H1 (cell line): ENCODE data around the gene CNOT2. TPM values are rescaled to one million over a fixed set of nuclear protein-coding genes. Genes with fewer than 3 reads are reported as not detected.

Experiments used
- CTCF ChIA-PET: fragments of 300-600 bp; sonication (Branson Sonifier 250); formaldehyde crosslinking; loops from one replicate; lab custom pipeline; 2021; ENCODE audit not compliant: partially characterized antibody; lab: Charles Lee
- POLR2A ChIA-PET: fragments of 300-600 bp; sonication (Branson Sonifier 250); formaldehyde crosslinking; loops from one replicate; lab custom pipeline; 2021; ENCODE audit warnings: inconsistent platforms; ENCODE audit not compliant: partially characterized antibody; lab: Charles Lee
- DNase-seq, 2 experiments: peaks; one replicate each; pipeline versions ENCODE4 v3.0.0 to v3.0.0-alpha.2; 2010 to 2022; ENCODE audit warnings: low spot score in 2 of 2, low read depth in 1 of 2, mixed read lengths in 1 of 2
- FAIRE-seq: peaks from 2 replicates; lab custom pipeline; 2011; peaks lifted over from hg19 to GRCh38; lab: Jason Lieb, UNC
- H2AFZ ChIP-seq: 2 replicates; pipeline ENCODE4 v1.8.1; 2012; ENCODE audit warnings: low read length, inconsistent platforms
- H2AK5ac ChIP-seq: 2 replicates; pipeline ENCODE4 v1.6.1; 2013; ENCODE audit warnings: low read depth, low read length
- H2BK120ac ChIP-seq: replicated peaks from 2 replicates; pipeline ENCODE3; 2013; ENCODE audit warnings: low read depth, low read length, inconsistent platforms
- H2BK12ac ChIP-seq: 2 replicates; pipeline ENCODE4 v1.6.1; 2013; ENCODE audit warnings: low read depth, low read length
- H2BK15ac ChIP-seq: 2 replicates; pipeline ENCODE4 v1.6.1; 2013; ENCODE audit warnings: low read length
- H2BK20ac ChIP-seq: 2 replicates; pipeline ENCODE4 v1.6.1; 2013; ENCODE audit warnings: low read length
- H2BK5ac ChIP-seq: 2 replicates; pipeline ENCODE4 v1.6.1; 2013; ENCODE audit warnings: low read depth, low read length
- H3K14ac ChIP-seq: 2 replicates; pipeline ENCODE4 v1.6.1; 2013; ENCODE audit warnings: inconsistent platforms; ENCODE audit not compliant: insufficient read length
- H3K18ac ChIP-seq: 2 replicates; pipeline ENCODE4 v1.6.1; 2013; ENCODE audit warnings: low read length; ENCODE audit errors: extremely low read depth
- H3K23ac ChIP-seq: 2 replicates; pipeline ENCODE4 v1.6.1; 2013; ENCODE audit warnings: inconsistent platforms; ENCODE audit not compliant: insufficient read length
- H3K23me2 ChIP-seq: 2 replicates; pipeline ENCODE4 v1.6.1; 2013; ENCODE audit warnings: low read depth, low read length
- H3K27ac ChIP-seq: 2 replicates; pipeline ENCODE4 v1.6.1; 2011; ENCODE audit warnings: low read depth, low read length, inconsistent platforms
- H3K27me3 ChIP-seq, 4 experiments: replicated peaks in 1 of 4; 1 replicate in 1 of 4; 2 replicates in 3 of 4; pipeline versions ENCODE4 v1.6.1 to v1.8.1; 2011 to 2013; ENCODE audit warnings: low read length in 3 of 4, mild to moderate bottlenecking in 3 of 4, inconsistent platforms in 2 of 4, mixed read lengths in 2 of 4, moderate library complexity in 1 of 4; ENCODE audit not compliant: control insufficient read depth in 3 of 4, insufficient read depth in 3 of 4; ENCODE audit errors: extremely low read depth in 1 of 4
- H3K36me3 ChIP-seq, 4 experiments: 2 replicates each; pipeline versions ENCODE4 v1.6.1 to v1.8.1; 2011 to 2013; ENCODE audit warnings: mild to moderate bottlenecking in 4 of 4, low read length in 3 of 4, moderate library complexity in 2 of 4, control low read depth in 1 of 4, inconsistent platforms in 1 of 4; ENCODE audit not compliant: insufficient read depth in 4 of 4, control insufficient read depth in 2 of 4
- H3K4ac ChIP-seq: replicated peaks from 2 replicates; pipeline ENCODE3; 2013; ENCODE audit warnings: low read length, low read depth, mixed read lengths, inconsistent platforms; ENCODE audit not compliant: insufficient read length
- H3K4me1 ChIP-seq, 4 experiments: replicated peaks in 1 of 4; 1 replicate in 1 of 4; 2 replicates in 3 of 4; pipeline versions ENCODE4 v1.6.1 to v1.8.1; 2011 to 2013; ENCODE audit warnings: low read length in 3 of 4, inconsistent platforms in 2 of 4, mixed read lengths in 1 of 4; ENCODE audit not compliant: insufficient read depth in 4 of 4, control insufficient read depth in 3 of 4
- H3K4me2 ChIP-seq, 2 experiments: 2 replicates each; pipeline versions ENCODE4 v1.6.1 to v1.8.1; 2011 to 2013; ENCODE audit warnings: low read depth in 2 of 2, low read length in 2 of 2, control low read depth in 1 of 2, inconsistent platforms in 1 of 2, mild to moderate bottlenecking in 1 of 2; ENCODE audit not compliant: insufficient read depth in 1 of 2
- H3K4me3 ChIP-seq, 4 experiments: fragments of 200-600, 300-600 bp in 1 of 4; sonication (generic), shearing (Covaris generic), sonication (Bioruptor Twin) in 1 of 4; 2 replicates each; pipeline versions ENCODE4 v1.5.1 to v1.8.1; 2011 to 2016; ENCODE audit warnings: low read length in 4 of 4, low read depth in 3 of 4, control low read depth in 2 of 4, inconsistent platforms in 2 of 4, mild to moderate bottlenecking in 2 of 4, mixed read lengths in 1 of 4, moderate library complexity in 1 of 4; ENCODE audit not compliant: insufficient read depth in 2 of 4; ENCODE audit errors: extremely low read depth in 1 of 4
- H3K56ac ChIP-seq: replicated peaks from 2 replicates; pipeline ENCODE3; 2013; ENCODE audit warnings: low read depth, mild to moderate bottlenecking, mixed read lengths, low read length, inconsistent platforms; ENCODE audit not compliant: insufficient read length
- H3K79me1 ChIP-seq: 2 replicates; pipeline ENCODE4 v1.6.1; 2013; ENCODE audit warnings: low read depth, low read length, control low read depth
- H3K79me2 ChIP-seq, 2 experiments: 2 replicates each; pipeline versions ENCODE4 v1.6.1 to v1.8.1; 2012 to 2013; ENCODE audit warnings: low read length in 2 of 2, mild to moderate bottlenecking in 2 of 2, inconsistent platforms in 1 of 2; ENCODE audit not compliant: insufficient read depth in 2 of 2, control insufficient read depth in 1 of 2
- H3K9ac ChIP-seq, 4 experiments: replicated peaks in 1 of 4; 1 replicate in 1 of 4; 2 replicates in 3 of 4; pipeline versions ENCODE4 v1.6.1 to v1.8.1; 2011 to 2013; ENCODE audit warnings: low read depth in 3 of 4, low read length in 3 of 4, control low read depth in 2 of 4, mild to moderate bottlenecking in 2 of 4, moderate library complexity in 2 of 4, inconsistent platforms in 1 of 4; ENCODE audit errors: extremely low read depth in 1 of 4
- H3K9me3 ChIP-seq, 2 experiments: 2 replicates each; pipeline versions ENCODE4 v1.6.1 to v1.8.1; 2012 to 2013; ENCODE audit warnings: mild to moderate bottlenecking in 2 of 2, moderate library complexity in 2 of 2, control low read depth in 1 of 2, inconsistent platforms in 1 of 2, low read depth in 1 of 2, low read length in 1 of 2, mixed read lengths in 1 of 2; ENCODE audit not compliant: insufficient read depth in 2 of 2
- H4K20me1 ChIP-seq, 2 experiments: replicated peaks in 1 of 2; 2 replicates each; pipeline versions ENCODE3 to v1.8.1; 2011 to 2013; ENCODE audit warnings: inconsistent platforms in 2 of 2, low read length in 2 of 2, mild to moderate bottlenecking in 1 of 2; ENCODE audit not compliant: insufficient read depth in 2 of 2, control insufficient read depth in 1 of 2
- H4K5ac ChIP-seq: 2 replicates; pipeline ENCODE4 v1.6.1; 2013; ENCODE audit warnings: low read length, low read depth, mixed read lengths, inconsistent platforms; ENCODE audit not compliant: insufficient read length
- H4K8ac ChIP-seq: 2 replicates; pipeline ENCODE4 v1.8.0; 2013; ENCODE audit warnings: mild to moderate bottlenecking, moderate library complexity, low read length, inconsistent platforms; ENCODE audit not compliant: insufficient read depth; ENCODE audit errors: extremely low read depth
- H4K91ac ChIP-seq: replicated peaks from 2 replicates; pipeline ENCODE3; 2013; ENCODE audit warnings: low read length, mixed read lengths, inconsistent platforms; ENCODE audit not compliant: insufficient read length
- BACH1 ChIP-seq: IDR thresholded peaks from 2 replicates; pipeline ENCODE4 v1.6.1; 2012; ENCODE audit warnings: low read length, improper control_type of control experiment
- CREB1 ChIP-seq: IDR thresholded peaks from 2 replicates; pipeline ENCODE4 v1.6.1; 2012; ENCODE audit warnings: inconsistent platforms
- CTBP2 ChIP-seq: IDR thresholded peaks from 2 replicates; pipeline ENCODE4 v1.7.0; 2011; ENCODE audit warnings: borderline replicate concordance, mild to moderate bottlenecking, moderate library complexity, mixed read lengths, low read length; ENCODE audit not compliant: insufficient read depth, insufficient read length
- KDM4A ChIP-seq: IDR thresholded peaks from one replicate; pipeline ENCODE4 v1.7.1; 2012; ENCODE audit warnings: low read depth, mild to moderate bottlenecking, moderate library complexity, low read length, inconsistent platforms; ENCODE audit not compliant: severe bottlenecking
- NRF1 ChIP-seq: IDR thresholded peaks from 2 replicates; pipeline ENCODE4 v1.6.1; 2011; ENCODE audit warnings: mild to moderate bottlenecking, low read depth, low read length, improper control_type of control experiment
- PHF8 ChIP-seq: fragments of 200-600 bp; sonication (generic); conservative IDR thresholded peaks from 2 replicates; pipeline ENCODE4 v1.7.1; 2012; ENCODE audit warnings: low read depth, mild to moderate bottlenecking, inconsistent platforms, low read length, moderate library complexity
- RBBP5 ChIP-seq: IDR thresholded peaks from 2 replicates; pipeline ENCODE4 v1.7.1; 2012; ENCODE audit warnings: low read depth, mild to moderate bottlenecking, inconsistent platforms, low read length, moderate library complexity, borderline replicate concordance
- SAP30 ChIP-seq: fragments of 300-600 bp; sonication (generic); IDR thresholded peaks from 2 replicates; pipeline ENCODE4 v1.7.1; 2012; ENCODE audit warnings: low read length, moderate library complexity, mild to moderate bottlenecking, inconsistent platforms; ENCODE audit not compliant: insufficient read depth, insufficient replicate concordance
- WGBS, 2 experiments: shearing (Covaris generic) in 1 of 2; methylation state at CpG; one replicate each; pipeline versions ENCODE4 v1.1.6 to v1.1.7; 2013 to 2015; ENCODE audit warnings: low lambda C conversion rate in 2 of 2, mixed read lengths in 2 of 2, inconsistent platforms in 1 of 2, low coverage in 1 of 2, missing lambda C conversion rate in 1 of 2; ENCODE audit not compliant: insufficient replicate concordance in 2 of 2, insufficient coverage in 1 of 2, insufficient read length in 1 of 2; ENCODE audit errors: extremely low coverage in 1 of 2, missing lambda C conversion rate in 1 of 2; 5-methylcytosine and 5-hydroxymethylcytosine counted together
- polyA plus RNA-seq, 7 experiments: library from polyadenylated mRNA; depleted of rRNA in 3 of 7; stranded (reverse) in 5 of 7; unstranded in 2 of 7; fragments of >200 nt in 5 of 7; fragments of 200-250 nt in 2 of 7; gene quantifications; 1 replicate in 5 of 7; 2 replicates in 1 of 7; 4 replicates in 1 of 7; pipeline versions ENCODE4 v1.2.1 to v1.2.3, GENCODE V29; 2011 to 2013; ENCODE audit warnings: missing spikeins in 2 of 7, mixed read lengths in 2 of 7
- total RNA-seq: library from RNA; stranded (reverse); fragmentation: NEBNext Ultra II Directional; extraction: Animal tissue kit (Norgen Biotek cat#: 25700); gene quantifications from 2 replicates; pipeline ENCODE4 v1.2.1, GENCODE V29; 2021
- TF ChIP-seq, protein P1 (sequence below): IDR thresholded peaks from 2 replicates; pipeline ENCODE4 v1.6.1; 2011; ENCODE audit warnings: low read depth, mild to moderate bottlenecking, low read length; ENCODE audit not compliant: insufficient read depth
- TF ChIP-seq, protein P2 (sequence below): IDR thresholded peaks from 2 replicates; pipeline ENCODE4 v1.6.1; 2012; ENCODE audit warnings: inconsistent platforms

CNOT2 gene
- total and polyA plus RNA-seq, 2 of the 8 experiments (the other 6 are each of a cell fraction or from before 2014, with no cell fraction given): 61.2 to 64.8 TPM

DNA sequence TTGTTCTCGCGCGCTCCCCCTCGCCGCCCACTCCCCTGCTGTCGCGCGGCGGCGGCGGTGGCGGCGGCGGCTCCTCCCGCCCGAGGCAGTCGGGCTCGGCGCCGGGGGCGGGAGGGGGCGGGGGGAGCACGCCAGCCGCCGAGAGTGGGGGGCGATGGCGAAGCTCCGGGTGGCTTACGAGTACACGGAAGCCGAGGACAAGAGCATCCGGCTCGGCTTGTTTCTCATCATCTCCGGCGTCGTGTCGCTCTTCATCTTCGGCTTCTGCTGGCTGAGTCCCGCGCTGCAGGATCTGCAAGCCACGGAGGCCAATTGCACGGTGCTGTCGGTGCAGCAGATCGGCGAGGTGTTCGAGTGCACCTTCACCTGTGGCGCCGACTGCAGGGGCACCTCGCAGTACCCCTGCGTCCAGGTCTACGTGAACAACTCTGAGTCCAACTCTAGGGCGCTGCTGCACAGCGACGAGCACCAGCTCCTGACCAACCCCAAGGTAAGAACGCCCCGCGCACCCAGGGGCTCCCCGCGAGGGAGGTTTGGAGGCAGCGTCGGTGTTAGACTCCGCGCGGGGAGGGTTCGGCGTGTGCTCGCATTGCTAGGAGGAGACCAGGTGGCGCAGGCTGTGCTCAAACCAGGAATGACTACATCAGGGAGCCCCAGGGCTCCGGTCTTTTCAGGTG is 123.5 kb downstream of the CNOT2 start:
- Histone ChIP-seq H3K56ac (peak overlapping the region; percentile 17), H4K5ac (peak overlapping the region; percentile 45), H3K9me3 (no peaks in the 10 kb centered on the region), H2BK12ac (peak overlapping the region; percentile 60), H3K79me2 (peaks cover 0 to 27% of the 10 kb centered on the region in 2 experiments; a peak in 2 of 4 replicates), H2AFZ (peak overlapping the region; percentile 89), H3K36me3 (no peaks in the 10 kb centered on the region), H3K4me3 (peak overlapping the region; percentile 64 to 100 (median 92)), H3K18ac (peak overlapping the region; percentile 25; the same call in 1 of the 2 replicates), H3K4me2 (peak overlapping the region; percentile 97), H3K27me3 (peaks cover 0 to 7% (median 0%) of the 10 kb centered on the region in 4 experiments; a peak in 2 of 7 replicates), H3K9ac (peak overlapping the region; percentile 53 to 80 (median 66)), H4K91ac (peak overlapping the region; percentile 58), H3K23me2 (peaks cover 16% of the 10 kb centered on the region), H4K20me1 (no peaks in the 10 kb centered on the region), H4K8ac (peak overlapping the region; percentile 94), H2BK5ac (peak overlapping the region; percentile 14; the same call in 1 of the 2 replicates), H2BK20ac (no peak overlapping the region), H3K14ac (no peak overlapping the region), H3K27ac (no peak overlapping the region), H2AK5ac (no peak overlapping the region), H3K79me1 (0 out of 2 replicates have a peak, but pooled peaks cover 2% of the 10 kb centered on the region), H2BK15ac (0 out of 2 replicates have a peak overlapping the region, but pooled peaks have one; percentile 20), H3K23ac (no peak overlapping the region), H2BK120ac (no peak overlapping the region), H3K4ac (no peak overlapping the region), H3K4me1 (peaks cover 0 to 7% (median 2%) of the 10 kb centered on the region in 4 experiments; a peak in 4 of 7 replicates)
- FAIRE-seq (no peak), DNase-seq (peak in 1 of 2 experiments; percentile 67)
- ChIA-PET POLR2A (interaction anchor here (1.2 to 2.6 kb wide), 4 partner anchors 10 to 124 kb away, joined by 4 to 11 read pairs (median 4); no protein-coding TSS in a partner anchor), CTCF (interaction anchor here (0.6 to 1.1 kb wide), 3 partner anchors 43 to 466 kb away, joined by 3 read pairs; no protein-coding TSS in a partner anchor)
- WGBS, 2 experiments: 2% methylated on average over 36 of the region's 69 CpGs; no CpG with 5 or more reads in 1 of the 2 experiments
- peak; percentile 78 for TF ChIP-seq CTBP2
- no peak for TF ChIP-seq PHF8
- peak; percentile 96 for TF ChIP-seq KDM4A
- TF ChIP-seq SAP30: peak; percentile 65
- TF ChIP-seq, protein P1, sequence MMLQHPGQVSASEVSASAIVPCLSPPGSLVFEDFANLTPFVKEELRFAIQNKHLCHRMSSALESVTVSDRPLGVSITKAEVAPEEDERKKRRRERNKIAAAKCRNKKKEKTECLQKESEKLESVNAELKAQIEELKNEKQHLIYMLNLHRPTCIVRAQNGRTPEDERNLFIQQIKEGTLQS: no peak
- TF ChIP-seq BACH1: 0 out of 2 replicates have a peak, but pooled peaks have one; percentile 18
- 0 out of 2 replicates have a peak, but pooled peaks have one; percentile 8 for TF ChIP-seq CREB1
- TF ChIP-seq, protein P2, sequence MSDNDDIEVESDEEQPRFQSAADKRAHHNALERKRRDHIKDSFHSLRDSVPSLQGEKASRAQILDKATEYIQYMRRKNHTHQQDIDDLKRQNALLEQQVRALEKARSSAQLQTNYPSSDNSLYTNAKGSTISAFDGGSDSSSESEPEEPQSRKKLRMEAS: peak; percentile 53
- TF ChIP-seq NRF1: no peak
- peak; percentile 88 for TF ChIP-seq RBBP5
